ENCODE measurements around the gene NFIX. TPM values are rescaled to one million over a fixed set of nuclear protein-coding genes. Genes with fewer than 3 reads are reported as not detected.

Gene NFIX
- polyA plus RNA-seq, 3 donors, result 0.25 to 3.7 (median 0.90) TPM

DNA sequence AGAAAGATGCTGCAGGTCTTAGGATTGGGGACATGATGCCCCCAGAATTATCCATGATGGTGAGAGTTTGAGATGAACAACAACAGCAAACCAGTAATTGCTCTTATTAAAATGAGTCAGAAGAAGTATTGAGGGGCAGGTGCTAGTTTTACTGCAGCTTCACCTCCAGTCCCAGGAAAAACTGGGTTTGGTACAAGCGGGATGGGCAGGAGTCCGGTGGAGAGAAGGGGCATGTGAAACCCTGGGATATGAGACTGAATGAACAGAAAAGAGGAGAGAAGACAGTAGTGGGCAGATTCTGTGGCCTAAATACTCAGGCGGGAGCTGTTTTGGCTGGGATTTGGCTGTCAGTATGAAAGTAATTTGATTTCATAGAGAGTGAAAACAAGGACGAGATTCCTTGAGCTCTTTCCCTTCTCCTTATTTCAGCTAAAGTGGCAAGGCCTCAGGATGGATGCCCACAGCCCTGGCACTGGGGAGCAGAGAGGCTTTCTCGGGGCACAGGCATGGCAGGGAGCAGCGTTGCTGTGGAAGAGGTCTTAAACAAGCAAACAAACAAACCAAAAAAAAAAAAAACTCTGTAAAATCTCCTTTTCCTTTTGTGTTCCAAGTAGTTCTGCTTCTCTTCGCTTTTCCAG, 30.7 kb downstream of the NFIX start:
- peaks cover 10% of the 10 kb centered on the region for H4K20me1 ChIP-seq (ENCODE audit: insufficient read depth, low read length)
- no peak overlapping the region for H3K4me3 ChIP-seq (replicated peaks in 1 of 3; ENCODE audit: low read depth in 2 of 3, low read length in 3 of 3)
- peaks cover 24 to 36% of the 10 kb centered on the region in 2 donors for H3K4me1 ChIP-seq (ENCODE audit: control insufficient read depth in 1 of 2, insufficient read depth in 2 of 2, low read length in 2 of 2)
- Mint-ChIP-seq H3K36me3 (peaks cover 12 to 20% of the 10 kb centered on the region in 2 donors), H3K4me3 (peak overlapping the region in 1 of 2 donors; percentile 90), H3K27ac (no peak overlapping the region), H3K9me3 (peaks cover 0 to 8% (median 5%) of the 10 kb centered on the region in 7 donors), H3K4me1 (peaks cover 33% of the 10 kb centered on the region), H3K27me3 (ENCODE audit: low read depth in 3 of 3) (peaks cover 32 to 39% (median 36%) of the 10 kb centered on the region in 3 donors)
- H2AFZ ChIP-seq (ENCODE audit: insufficient read depth, low read depth, low read length, poor library complexity, severe bottlenecking), result no peak overlapping the region
- intact Hi-C loops (cut with micrococcal nuclease), result no loop called here
- H3K79me2 ChIP-seq (ENCODE audit: insufficient read depth, low read length), result no peaks in the 10 kb centered on the region
- DNase-seq, result no peak
- TF ChIP-seq, protein P1, sequence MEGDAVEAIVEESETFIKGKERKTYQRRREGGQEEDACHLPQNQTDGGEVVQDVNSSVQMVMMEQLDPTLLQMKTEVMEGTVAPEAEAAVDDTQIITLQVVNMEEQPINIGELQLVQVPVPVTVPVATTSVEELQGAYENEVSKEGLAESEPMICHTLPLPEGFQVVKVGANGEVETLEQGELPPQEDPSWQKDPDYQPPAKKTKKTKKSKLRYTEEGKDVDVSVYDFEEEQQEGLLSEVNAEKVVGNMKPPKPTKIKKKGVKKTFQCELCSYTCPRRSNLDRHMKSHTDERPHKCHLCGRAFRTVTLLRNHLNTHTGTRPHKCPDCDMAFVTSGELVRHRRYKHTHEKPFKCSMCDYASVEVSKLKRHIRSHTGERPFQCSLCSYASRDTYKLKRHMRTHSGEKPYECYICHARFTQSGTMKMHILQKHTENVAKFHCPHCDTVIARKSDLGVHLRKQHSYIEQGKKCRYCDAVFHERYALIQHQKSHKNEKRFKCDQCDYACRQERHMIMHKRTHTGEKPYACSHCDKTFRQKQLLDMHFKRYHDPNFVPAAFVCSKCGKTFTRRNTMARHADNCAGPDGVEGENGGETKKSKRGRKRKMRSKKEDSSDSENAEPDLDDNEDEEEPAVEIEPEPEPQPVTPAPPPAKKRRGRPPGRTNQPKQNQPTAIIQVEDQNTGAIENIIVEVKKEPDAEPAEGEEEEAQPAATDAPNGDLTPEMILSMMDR (IDR thresholded peaks at IDR 0.05), result no peak
- WGBS (ENCODE audit: insufficient coverage), result 100% methylated on average over 3 of the region's 7 CpGs
- H3K9ac ChIP-seq (ENCODE audit: insufficient read depth, low read length, poor library complexity, severe bottlenecking), result no peak overlapping the region
- H3K4me2 ChIP-seq (replicated peaks; ENCODE audit: extremely low read depth, low read length, poor library complexity, severe bottlenecking), result no peak overlapping the region
- no peaks in the 10 kb centered on the region for H3K36me3 ChIP-seq (replicated peaks in 1 of 2; ENCODE audit: control insufficient read depth in 1 of 2, insufficient read depth in 2 of 2, low read length in 2 of 2)
- no peaks in the 10 kb centered on the region for H3K9me3 ChIP-seq (replicated peaks in 1 of 2; ENCODE audit: control insufficient read depth in 1 of 2, insufficient read depth in 1 of 2, low read length in 2 of 2)
- peaks cover 10 to 23% of the 10 kb centered on the region in 2 donors for H3K27me3 ChIP-seq (ENCODE audit: control insufficient read depth in 2 of 2, insufficient read depth in 2 of 2, low read length in 2 of 2)
- no peak overlapping the region for H3K27ac ChIP-seq (ENCODE audit: low read depth in 1 of 2, low read length in 2 of 2)

DNA sequence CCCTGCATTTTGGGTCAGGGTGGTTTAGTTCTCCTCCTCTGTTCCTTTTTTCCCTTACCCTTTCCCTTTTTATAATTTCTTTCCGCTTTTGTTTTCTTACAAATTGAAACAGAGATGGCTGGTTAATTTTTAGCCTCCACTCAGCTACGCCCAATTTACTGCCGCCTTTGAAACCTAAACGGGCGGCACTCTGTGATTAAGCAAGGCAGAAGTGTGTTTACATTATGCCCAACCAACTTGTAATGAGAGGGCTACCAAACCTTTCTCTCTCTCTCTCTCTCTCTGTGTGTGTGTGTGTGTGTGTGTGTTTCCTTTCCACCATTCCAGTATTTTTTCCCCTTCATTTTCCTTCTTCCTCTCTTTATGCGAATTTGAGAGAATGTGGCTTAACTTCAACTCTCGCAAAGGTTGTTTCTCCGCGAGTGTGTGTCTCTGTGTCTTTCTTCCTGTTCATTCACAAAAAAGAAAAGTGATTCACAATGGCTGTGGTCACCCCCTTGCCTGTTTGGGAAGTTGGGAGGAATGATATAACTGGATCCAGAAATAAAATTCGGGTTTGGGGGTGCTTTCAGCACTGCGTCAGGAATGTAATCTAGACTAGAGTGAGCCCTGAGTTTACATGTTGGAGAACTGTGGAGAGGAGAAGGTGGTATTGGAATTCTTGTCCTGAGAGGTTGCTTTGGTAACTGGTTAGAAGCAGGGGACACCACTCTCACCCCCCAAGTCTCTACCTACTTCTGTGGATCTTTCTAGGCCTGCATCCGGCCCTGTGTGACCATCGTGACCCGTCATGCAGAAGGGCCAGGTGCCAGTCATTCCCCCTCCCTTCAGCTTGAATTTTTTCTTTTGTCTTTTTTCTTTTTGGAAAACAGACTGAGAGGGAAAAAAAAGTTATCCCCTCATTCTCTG, 31.4 kb downstream of the NFIX start:
- H3K27ac Mint-ChIP-seq, result no peak overlapping the region
- no peak overlapping the region for H3K4me2 ChIP-seq (replicated peaks; ENCODE audit: extremely low read depth, low read length, poor library complexity, severe bottlenecking)

More for the DNA sequence above, 31.4 kb downstream of the NFIX start:
- TF ChIP-seq, protein P1 (IDR thresholded peaks at IDR 0.05), result no peak
- peaks cover 10% of the 10 kb centered on the region for H4K20me1 ChIP-seq (ENCODE audit: insufficient read depth, low read length)
- H3K79me2 ChIP-seq (ENCODE audit: insufficient read depth, low read length), result no peaks in the 10 kb centered on the region
- peaks cover 24 to 36% of the 10 kb centered on the region in 2 donors for H3K4me1 ChIP-seq (ENCODE audit: control insufficient read depth in 1 of 2, insufficient read depth in 2 of 2, low read length in 2 of 2)
- no peak overlapping the region for H3K27ac ChIP-seq (ENCODE audit: low read depth in 1 of 2, low read length in 2 of 2)
- intact Hi-C loops (cut with micrococcal nuclease), result no loop called here
- H3K9ac ChIP-seq (ENCODE audit: insufficient read depth, low read length, poor library complexity, severe bottlenecking), result no peak overlapping the region
- peaks cover 10 to 23% of the 10 kb centered on the region in 2 donors for H3K27me3 ChIP-seq (ENCODE audit: control insufficient read depth in 2 of 2, insufficient read depth in 2 of 2, low read length in 2 of 2)
- WGBS (ENCODE audit: insufficient coverage), result 92% methylated on average over 4 of the region's 14 CpGs
- peaks cover 12 to 20% of the 10 kb centered on the region in 2 donors for H3K36me3 Mint-ChIP-seq
- H3K27me3 Mint-ChIP-seq (ENCODE audit: low read depth in 3 of 3), result peaks cover 32 to 39% (median 36%) of the 10 kb centered on the region in 3 donors
- peaks cover 0 to 8% (median 5%) of the 10 kb centered on the region in 7 donors for H3K9me3 Mint-ChIP-seq
- H3K4me3 ChIP-seq (replicated peaks in 1 of 3; ENCODE audit: low read depth in 2 of 3, low read length in 3 of 3), result no peak overlapping the region
- no peak for DNase-seq
- H3K36me3 ChIP-seq (replicated peaks in 1 of 2; ENCODE audit: control insufficient read depth in 1 of 2, insufficient read depth in 2 of 2, low read length in 2 of 2), result no peaks in the 10 kb centered on the region
- no peaks in the 10 kb centered on the region for H3K9me3 ChIP-seq (replicated peaks in 1 of 2; ENCODE audit: control insufficient read depth in 1 of 2, insufficient read depth in 1 of 2, low read length in 2 of 2)
- peaks cover 32% of the 10 kb centered on the region for H3K4me1 Mint-ChIP-seq
- H3K4me3 Mint-ChIP-seq, result no peak overlapping the region
- no peak overlapping the region for H2AFZ ChIP-seq (ENCODE audit: insufficient read depth, low read depth, low read length, poor library complexity, severe bottlenecking)
